Measurements from ENCODE around the gene MACROD2. TPM values are rescaled to one million over a fixed set of nuclear protein-coding genes. Genes with fewer than 3 reads are reported as not detected.

MACROD2 gene
- total and polyA plus RNA-seq, 2 experiments from 2014 or later, result 2.8 to 4.3 TPM

DNA sequence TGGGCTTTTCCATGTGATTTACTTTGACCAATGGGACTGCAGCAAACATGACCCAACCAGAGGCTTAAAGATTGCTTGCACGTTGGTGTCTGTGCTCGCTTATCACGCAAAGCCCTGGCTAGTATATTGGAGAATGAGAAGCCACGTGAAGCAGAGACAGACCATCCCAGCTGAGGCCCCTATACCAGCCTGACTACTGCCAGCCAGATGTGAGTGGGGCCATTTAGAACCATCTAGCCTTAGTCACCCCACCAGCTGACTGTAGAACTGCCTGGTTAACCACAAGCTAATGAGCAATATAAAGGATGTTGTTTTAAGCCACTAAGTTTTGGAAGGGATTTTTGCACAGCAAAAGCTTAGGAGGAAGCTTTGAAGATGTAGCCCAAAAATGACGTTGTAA is 74.5 kb downstream of the MACROD2 start:
- Mint-ChIP-seq H3K27ac (no peak overlapping the region), H3K4me3 (no peak overlapping the region), H3K36me3 (ENCODE audit: low read depth) (no peaks in the 10 kb centered on the region), H3K4me1 (no peaks in the 10 kb centered on the region), H3K9me3 (no peaks in the 10 kb centered on the region), H3K27me3 (ENCODE audit: insufficient read depth, low read depth, poor library complexity) (no peaks in the 10 kb centered on the region)
- H3K4me3 ChIP-seq, result no peak overlapping the region
- no peaks in the 10 kb centered on the region for H3K4me1 ChIP-seq (ENCODE audit: insufficient read depth)
- ATAC-seq (no peak), DNase-seq (ENCODE audit: low spot score) (no peak)
- no peaks in the 10 kb centered on the region for H3F3A ChIP-seq (replicated peaks; ENCODE audit: low read depth)
- no peaks in the 10 kb centered on the region for H3K36me3 ChIP-seq (ENCODE audit: insufficient read depth)
- no peak overlapping the region for H3K27ac ChIP-seq (ENCODE audit: low read depth)
- TF ChIP-seq EZH2phosphoT487 (IDR thresholded peaks at IDR 0.05; ENCODE audit: unreplicated experiment), result no peak
- no peak for TF ChIP-seq NANOG (IDR thresholded peaks at IDR 0.05; ENCODE audit: borderline replicate concordance)
- TF ChIP-seq ZNF331 (CRISPR knock-in tag; IDR thresholded peaks at IDR 0.05; ENCODE audit: low read depth), result no peak
- TF ChIP-seq JUNB (IDR thresholded peaks at IDR 0.05; ENCODE audit: unreplicated experiment), result no peak
- TF ChIP-seq EZH2 (IDR thresholded peaks at IDR 0.05; ENCODE audit: low read depth, unreplicated experiment), result no peak
- TF ChIP-seq STAT1 (IDR thresholded peaks at IDR 0.05; ENCODE audit: unreplicated experiment), result no peak
- no peak for TF ChIP-seq ZNF114 (CRISPR knock-in tag; IDR thresholded peaks at IDR 0.05)
- TF ChIP-seq, protein P1, sequence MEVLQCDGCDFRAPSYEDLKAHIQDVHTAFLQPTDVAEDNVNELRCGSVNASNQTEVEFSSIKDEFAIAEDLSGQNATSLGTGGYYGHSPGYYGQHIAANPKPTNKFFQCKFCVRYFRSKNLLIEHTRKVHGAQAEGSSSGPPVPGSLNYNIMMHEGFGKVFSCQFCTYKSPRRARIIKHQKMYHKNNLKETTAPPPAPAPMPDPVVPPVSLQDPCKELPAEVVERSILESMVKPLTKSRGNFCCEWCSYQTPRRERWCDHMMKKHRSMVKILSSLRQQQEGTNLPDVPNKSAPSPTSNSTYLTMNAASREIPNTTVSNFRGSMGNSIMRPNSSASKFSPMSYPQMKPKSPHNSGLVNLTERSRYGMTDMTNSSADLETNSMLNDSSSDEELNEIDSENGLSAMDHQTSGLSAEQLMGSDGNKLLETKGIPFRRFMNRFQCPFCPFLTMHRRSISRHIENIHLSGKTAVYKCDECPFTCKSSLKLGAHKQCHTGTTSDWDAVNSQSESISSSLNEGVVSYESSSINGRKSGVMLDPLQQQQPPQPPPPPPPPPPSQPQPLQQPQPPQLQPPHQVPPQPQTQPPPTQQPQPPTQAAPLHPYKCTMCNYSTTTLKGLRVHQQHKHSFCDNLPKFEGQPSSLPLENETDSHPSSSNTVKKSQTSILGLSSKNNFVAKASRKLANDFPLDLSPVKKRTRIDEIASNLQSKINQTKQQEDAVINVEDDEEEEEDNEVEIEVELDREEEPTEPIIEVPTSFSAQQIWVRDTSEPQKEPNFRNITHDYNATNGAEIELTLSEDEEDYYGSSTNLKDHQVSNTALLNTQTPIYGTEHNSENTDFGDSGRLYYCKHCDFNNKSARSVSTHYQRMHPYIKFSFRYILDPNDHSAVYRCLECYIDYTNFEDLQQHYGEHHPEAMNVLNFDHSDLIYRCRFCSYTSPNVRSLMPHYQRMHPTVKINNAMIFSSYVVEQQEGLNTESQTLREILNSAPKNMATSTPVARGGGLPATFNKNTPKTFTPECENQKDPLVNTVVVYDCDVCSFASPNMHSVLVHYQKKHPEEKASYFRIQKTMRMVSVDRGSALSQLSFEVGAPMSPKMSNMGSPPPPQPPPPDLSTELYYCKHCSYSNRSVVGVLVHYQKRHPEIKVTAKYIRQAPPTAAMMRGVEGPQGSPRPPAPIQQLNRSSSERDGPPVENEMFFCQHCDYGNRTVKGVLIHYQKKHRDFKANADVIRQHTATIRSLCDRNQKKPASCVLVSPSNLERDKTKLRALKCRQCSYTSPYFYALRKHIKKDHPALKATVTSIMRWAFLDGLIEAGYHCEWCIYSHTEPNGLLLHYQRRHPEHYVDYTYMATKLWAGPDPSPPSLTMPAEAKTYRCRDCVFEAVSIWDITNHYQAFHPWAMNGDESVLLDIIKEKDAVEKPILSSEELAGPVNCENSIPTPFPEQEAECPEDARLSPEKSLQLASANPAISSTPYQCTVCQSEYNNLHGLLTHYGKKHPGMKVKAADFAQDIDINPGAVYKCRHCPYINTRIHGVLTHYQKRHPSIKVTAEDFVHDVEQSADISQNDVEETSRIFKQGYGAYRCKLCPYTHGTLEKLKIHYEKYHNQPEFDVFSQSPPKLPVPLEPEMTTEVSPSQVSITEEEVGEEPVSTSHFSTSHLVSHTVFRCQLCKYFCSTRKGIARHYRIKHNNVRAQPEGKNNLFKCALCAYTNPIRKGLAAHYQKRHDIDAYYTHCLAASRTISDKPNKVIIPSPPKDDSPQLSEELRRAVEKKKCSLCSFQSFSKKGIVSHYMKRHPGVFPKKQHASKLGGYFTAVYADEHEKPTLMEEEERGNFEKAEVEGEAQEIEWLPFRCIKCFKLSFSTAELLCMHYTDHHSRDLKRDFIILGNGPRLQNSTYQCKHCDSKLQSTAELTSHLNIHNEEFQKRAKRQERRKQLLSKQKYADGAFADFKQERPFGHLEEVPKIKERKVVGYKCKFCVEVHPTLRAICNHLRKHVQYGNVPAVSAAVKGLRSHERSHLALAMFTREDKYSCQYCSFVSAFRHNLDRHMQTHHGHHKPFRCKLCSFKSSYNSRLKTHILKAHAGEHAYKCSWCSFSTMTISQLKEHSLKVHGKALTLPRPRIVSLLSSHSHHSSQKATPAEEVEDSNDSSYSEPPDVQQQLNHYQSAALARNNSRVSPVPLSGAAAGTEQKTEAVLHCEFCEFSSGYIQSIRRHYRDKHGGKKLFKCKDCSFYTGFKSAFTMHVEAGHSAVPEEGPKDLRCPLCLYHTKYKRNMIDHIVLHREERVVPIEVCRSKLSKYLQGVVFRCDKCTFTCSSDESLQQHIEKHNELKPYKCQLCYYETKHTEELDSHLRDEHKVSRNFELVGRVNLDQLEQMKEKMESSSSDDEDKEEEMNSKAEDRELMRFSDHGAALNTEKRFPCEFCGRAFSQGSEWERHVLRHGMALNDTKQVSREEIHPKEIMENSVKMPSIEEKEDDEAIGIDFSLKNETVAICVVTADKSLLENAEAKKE (CRISPR knock-in tag; IDR thresholded peaks at IDR 0.05), result no peak
- TF ChIP-seq, protein P2, sequence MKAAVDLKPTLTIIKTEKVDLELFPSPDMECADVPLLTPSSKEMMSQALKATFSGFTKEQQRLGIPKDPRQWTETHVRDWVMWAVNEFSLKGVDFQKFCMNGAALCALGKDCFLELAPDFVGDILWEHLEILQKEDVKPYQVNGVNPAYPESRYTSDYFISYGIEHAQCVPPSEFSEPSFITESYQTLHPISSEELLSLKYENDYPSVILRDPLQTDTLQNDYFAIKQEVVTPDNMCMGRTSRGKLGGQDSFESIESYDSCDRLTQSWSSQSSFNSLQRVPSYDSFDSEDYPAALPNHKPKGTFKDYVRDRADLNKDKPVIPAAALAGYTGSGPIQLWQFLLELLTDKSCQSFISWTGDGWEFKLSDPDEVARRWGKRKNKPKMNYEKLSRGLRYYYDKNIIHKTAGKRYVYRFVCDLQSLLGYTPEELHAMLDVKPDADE (IDR thresholded peaks at IDR 0.05), result no peak
- TF ChIP-seq, protein P3, sequence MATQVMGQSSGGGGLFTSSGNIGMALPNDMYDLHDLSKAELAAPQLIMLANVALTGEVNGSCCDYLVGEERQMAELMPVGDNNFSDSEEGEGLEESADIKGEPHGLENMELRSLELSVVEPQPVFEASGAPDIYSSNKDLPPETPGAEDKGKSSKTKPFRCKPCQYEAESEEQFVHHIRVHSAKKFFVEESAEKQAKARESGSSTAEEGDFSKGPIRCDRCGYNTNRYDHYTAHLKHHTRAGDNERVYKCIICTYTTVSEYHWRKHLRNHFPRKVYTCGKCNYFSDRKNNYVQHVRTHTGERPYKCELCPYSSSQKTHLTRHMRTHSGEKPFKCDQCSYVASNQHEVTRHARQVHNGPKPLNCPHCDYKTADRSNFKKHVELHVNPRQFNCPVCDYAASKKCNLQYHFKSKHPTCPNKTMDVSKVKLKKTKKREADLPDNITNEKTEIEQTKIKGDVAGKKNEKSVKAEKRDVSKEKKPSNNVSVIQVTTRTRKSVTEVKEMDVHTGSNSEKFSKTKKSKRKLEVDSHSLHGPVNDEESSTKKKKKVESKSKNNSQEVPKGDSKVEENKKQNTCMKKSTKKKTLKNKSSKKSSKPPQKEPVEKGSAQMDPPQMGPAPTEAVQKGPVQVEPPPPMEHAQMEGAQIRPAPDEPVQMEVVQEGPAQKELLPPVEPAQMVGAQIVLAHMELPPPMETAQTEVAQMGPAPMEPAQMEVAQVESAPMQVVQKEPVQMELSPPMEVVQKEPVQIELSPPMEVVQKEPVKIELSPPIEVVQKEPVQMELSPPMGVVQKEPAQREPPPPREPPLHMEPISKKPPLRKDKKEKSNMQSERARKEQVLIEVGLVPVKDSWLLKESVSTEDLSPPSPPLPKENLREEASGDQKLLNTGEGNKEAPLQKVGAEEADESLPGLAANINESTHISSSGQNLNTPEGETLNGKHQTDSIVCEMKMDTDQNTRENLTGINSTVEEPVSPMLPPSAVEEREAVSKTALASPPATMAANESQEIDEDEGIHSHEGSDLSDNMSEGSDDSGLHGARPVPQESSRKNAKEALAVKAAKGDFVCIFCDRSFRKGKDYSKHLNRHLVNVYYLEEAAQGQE (IDR thresholded peaks at IDR 0.05; ENCODE audit: unreplicated experiment), result no peak
- TF ChIP-seq, protein P4, sequence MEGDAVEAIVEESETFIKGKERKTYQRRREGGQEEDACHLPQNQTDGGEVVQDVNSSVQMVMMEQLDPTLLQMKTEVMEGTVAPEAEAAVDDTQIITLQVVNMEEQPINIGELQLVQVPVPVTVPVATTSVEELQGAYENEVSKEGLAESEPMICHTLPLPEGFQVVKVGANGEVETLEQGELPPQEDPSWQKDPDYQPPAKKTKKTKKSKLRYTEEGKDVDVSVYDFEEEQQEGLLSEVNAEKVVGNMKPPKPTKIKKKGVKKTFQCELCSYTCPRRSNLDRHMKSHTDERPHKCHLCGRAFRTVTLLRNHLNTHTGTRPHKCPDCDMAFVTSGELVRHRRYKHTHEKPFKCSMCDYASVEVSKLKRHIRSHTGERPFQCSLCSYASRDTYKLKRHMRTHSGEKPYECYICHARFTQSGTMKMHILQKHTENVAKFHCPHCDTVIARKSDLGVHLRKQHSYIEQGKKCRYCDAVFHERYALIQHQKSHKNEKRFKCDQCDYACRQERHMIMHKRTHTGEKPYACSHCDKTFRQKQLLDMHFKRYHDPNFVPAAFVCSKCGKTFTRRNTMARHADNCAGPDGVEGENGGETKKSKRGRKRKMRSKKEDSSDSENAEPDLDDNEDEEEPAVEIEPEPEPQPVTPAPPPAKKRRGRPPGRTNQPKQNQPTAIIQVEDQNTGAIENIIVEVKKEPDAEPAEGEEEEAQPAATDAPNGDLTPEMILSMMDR (conservative IDR thresholded peaks at IDR 0.05; ENCODE audit: low read depth in 2 of 2), result no peak
- no peak for TF ChIP-seq CREB1 (CRISPR knock-in tag; IDR thresholded peaks at IDR 0.05; ENCODE audit: low read depth)
- TF ChIP-seq POLR2AphosphoS5 (IDR thresholded peaks at IDR 0.05; ENCODE audit: low read depth), result no peak
- no peak overlapping the region for H2AFZ ChIP-seq
- no peaks in the 10 kb centered on the region for H4K20me1 ChIP-seq (replicated peaks; ENCODE audit: insufficient read depth)
- H3K4me2 ChIP-seq, result no peak overlapping the region
- H3K9me2 ChIP-seq (ENCODE audit: insufficient read depth), result no peaks in the 10 kb centered on the region
- no peaks in the 10 kb centered on the region for H3K79me2 ChIP-seq (replicated peaks; ENCODE audit: insufficient read depth)
- H3K27me3 ChIP-seq (ENCODE audit: insufficient read depth), result no peaks in the 10 kb centered on the region

Measured in GM23338 (cell line).